CD4-positive, alpha-beta T cell treated with Interleukin-12 subunit alpha and Interleukin-12 subunit beta, for 1 hour (primary cell): ENCODE data around the gene TCF7.
"Not testable (repeated sequence)": the region's sequence is repeated elsewhere in the genome, so short reads cannot be mapped to it uniquely, and the experiment has no call there.

ENCODE experiments used
- DNase-seq: peaks from one replicate; pipeline ENCODE4 v3.0.0-alpha.2; 2020

TCF7 gene

DNA sequence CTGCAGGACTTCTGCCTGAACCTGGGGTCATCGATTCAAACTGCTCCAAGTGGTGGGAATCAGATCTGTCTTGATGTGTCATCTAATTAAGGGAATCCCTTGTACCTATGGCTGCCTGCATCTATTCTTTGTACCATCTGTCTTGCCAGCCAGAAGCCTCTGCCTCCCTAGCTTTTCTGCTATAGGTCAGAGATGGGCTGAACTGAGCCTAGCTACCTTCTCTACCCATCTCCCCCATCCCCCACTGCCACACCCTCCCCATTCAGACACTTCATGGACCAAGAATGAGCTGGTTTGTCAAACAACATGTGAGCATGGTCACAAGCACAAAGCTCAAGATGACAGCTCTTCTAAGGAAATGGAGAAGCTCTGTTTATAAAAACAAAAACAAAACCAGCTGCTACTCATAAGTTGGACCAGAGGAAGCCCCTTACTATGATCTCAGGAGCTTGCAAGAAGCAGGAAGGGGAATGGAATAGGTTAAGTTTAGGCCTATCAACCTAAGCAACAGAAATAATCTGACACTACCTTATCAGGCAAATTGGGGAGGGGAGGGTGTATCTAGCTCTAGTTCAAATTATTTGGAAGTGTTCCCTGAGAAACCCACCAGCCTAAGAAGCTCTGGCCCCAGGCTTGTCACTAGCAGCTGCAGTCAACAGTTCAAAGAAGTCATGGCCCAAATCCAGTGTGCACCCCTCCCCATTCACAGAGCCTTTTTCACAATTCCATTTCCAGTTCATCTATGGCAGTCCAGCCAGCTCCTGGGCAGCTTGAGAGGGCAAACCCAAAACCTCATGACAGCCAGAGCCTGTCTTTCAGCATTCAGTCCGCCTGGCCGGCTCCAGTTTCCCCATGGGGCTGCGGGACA is 32.4 kb downstream of the TCF7 start:
- no peak for DNase-seq

DNA sequence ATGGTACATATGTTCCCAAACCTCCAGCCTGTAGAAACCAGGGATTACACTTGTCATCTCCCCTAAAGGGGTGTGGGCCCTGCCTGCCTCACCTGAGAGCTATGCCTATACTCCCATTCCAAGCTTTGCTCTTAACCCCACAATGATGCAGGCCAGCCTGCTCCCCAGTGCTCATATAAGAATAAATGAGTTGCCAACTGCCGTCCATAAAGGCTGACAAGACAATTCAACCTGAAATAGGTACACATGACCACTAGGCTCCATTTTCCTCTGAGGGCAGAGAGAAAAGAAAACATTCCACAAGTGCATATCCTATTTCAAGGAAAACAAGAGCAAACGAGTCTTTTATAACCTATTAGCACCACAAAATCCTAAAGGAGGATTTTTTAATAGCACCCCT is 33.8 kb downstream of the TCF7 start:
- DNase-seq, result no peak

DNA sequence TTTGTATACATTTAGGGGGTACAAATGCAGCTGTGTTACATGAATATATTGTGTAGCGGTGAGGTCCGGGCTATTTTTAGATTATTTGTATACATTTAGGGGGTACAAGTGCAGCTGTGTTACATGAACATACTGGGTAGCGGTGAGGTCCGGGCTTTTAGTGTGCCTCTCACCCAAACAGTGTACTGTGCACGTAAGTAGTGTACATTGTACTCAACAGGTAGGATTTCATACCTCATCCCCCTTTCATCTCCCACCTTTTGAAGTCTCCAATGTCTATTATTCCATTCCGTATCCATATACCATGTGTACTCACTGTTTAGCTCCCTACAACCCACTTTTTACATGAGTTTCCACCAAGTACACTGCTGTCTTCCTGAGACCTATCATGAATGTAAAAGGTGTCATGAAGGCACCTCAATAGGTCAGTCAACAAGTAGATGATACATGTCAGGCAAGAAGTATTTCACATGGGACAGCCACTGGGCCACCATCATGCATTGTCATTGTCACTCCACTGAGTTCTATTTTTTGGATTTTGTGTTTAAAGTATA is 34.6 kb downstream of the TCF7 start:
- DNase-seq, result no peak

DNA sequence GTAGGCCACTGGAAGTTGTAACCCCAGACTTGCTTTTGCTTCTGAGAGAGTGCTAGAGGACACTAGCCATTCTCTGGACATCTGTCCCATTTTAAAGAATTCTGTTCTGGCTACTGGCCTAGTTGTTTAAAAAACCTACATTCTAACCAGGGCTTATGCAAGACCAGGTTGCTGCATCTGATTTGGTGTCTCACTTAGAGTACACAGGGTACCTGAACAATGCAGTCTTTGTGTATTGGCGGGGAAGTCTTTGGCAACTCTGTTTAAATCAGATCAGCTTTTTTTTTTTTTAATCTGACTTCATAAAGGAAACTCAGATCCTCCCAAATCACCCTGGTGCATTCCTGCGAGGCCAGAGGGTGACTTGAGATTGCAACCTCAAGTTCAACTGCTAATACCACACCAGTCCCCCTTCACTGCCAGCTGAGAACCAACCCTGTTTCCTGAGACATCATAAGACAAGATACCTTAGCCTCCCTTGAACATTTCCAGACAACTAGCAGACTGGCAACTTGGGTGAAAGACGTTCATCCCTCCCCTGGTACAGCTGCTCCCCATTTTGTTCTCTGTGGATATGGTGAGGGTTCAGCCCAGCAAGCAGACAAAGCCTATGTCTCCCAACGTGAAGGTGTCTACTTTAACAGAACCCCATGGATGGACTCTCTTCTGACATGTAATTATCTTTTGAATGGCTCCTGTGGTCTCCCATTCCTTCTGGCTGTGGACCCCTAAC is 35.3 kb downstream of the TCF7 start:
- DNase-seq, result no peak

DNA sequence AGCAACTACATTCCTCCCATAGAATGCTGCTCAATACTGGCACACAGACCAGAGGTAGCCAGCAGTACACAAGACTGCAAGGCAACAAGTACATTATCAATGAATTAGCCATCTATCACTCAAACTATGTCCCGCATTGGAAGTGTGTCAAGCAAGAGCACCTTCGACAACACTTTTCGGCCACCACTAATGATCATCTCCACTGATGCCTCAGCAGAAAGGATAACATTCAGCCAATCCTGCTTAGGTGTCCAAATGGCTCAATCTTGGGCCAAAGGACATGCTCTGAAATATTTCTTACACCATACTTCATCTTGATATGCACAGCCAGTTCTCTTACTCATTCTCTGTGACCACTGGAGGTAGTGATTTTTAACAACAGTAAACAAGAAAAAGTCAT is 37.2 kb downstream of the TCF7 start:
- no peak for DNase-seq

DNA sequence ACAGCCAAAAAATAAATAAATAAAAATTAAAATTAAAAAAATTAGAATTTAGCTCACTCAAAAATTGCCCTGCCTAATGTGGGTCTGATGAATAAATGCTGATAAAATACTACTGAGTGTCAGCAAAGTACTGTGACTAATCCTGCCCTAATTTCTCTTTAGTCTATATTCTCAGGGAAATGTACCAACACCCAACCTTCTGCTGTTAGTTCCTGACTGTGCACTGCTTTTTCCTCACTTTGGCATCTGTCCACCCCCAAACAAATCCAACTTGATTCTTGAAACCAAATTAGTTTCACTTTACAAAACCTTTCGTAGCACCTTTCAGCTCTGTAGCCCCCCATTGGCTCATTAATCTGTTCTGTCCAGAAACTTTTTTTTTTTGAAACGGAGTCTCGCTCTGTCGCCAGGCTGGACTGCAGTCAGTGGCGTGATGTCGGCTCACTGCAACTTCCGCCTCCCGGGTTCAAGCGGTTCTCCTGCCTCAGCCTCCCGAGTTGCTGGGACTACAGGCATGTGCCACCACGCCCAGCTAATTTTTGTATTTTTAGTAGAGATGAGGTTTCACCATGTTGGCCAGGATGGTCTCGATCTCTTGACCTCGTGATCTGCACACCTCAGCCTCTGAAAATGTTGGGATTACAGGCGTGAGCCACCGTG is 37.8 kb downstream of the TCF7 start:
- not testable (repeated sequence) for DNase-seq

DNA sequence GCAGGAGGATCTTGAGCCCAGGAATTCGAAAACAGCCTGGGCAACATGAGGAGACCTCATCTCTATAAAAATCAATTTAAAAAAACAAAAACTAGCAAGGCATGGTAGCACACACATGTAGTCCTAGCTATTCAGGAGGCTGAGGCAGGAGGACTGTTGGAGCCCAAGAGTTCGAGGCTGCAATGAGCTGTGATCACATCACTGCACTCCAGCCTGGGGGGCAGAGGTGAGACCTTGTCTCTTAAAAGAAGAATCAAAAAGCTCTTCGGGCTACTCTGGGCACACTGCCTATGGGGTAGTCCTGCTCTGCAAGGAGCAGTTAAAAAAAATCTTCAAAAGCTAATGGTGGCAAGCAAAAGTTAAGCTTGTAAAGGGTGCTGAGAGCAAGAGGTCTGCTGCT is 38.8 kb downstream of the TCF7 start:
- DNase-seq, result no peak

DNA sequence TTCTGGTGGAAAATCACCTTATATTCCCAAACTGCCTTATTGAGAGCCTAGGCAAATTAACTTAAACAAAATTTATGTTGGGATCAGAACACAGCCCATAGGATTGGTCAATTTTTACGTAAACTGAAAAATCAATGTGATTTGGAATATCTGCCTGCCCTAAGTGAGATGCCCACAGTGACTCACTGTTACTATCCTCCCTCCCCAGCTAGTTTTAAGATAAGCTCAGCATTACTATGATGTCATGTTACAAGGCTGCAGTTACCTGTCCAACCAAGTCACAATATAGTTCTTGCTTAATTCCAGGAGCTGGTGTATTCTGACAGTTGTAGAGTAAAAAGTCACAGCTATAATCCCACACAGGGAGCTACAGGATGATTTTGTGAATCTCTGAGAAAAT is 39.2 kb downstream of the TCF7 start:
- no peak for DNase-seq

DNA sequence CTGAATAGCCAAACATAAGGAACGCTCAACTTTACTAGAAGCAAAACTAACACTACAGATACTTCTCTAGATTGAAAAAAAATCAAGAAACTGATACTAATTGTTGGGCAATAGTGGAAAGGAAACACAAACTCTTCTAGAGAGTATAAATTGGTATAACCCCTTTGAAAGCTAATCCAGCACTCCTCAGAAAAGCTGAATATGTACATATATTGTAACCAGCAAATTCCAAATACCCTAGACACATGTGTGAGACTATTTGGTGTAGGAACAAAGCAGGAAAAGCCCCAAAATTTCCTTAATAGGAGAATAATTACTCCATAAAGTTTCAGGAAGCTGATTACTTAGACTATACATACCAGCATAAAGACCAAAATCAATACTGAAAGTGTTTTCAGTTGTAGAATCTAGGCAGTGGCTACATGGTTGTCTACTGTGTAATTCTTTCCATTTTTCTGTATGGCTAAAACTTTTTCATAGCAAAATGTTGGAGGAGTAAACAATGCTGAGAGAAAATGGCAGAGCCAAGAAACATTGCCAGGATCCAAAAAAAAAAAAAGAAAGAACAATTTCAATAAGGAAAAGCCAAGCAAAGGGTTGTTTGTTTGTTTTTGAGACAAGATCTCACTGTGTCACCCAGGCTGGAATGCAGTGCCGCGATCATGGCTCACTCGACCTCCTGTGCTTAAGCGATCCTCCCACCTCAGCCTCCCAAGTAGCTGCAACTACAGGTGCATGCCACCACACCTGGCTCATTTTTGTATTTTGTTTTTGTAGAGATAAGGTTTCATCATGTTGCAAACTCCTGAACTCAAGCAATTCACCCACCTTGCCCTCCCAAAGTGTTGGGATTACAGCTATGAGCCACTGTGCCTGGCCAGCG is 47.3 kb downstream of the TCF7 start:
- DNase-seq, result no peak

DNA sequence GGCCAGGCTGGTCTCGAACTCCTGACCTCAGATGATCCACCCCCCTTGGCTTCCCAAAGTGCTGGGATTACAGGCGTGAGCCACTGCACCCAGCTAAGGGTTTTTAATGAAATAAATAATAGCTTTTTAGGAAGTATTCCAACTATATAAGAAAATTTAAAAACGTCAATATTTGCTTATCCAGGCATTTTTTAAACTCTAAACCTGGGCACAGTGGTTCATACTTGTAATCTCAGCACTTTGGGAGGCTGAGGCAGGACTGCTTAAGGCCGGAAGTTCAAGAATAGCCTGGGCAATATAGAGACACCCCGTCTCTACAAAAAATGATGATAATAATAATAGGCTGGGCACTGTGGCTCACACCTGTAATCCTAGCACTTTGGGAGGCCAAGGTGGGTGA is 48.1 kb downstream of the TCF7 start:
- DNase-seq, result no peak

DNA sequence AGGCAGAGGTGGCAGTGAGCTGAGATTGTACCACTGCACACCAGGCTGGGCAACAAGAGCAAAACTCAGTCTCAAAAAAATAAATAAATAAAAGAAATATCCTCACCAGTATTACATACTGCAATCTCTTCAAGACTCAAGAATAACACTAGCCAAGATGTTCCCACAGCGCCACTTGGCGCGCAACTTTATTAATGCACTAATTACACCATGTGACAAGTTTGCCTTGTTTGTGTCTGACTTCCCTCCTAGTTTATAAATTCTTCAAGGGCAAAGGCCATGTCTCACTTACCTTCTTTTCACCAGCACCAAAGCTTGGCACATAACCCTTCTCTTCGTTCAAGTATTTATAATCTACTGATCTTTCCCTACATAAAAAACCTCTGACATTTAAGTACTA is 57.5 kb downstream of the TCF7 start:
- no peak for DNase-seq

DNA sequence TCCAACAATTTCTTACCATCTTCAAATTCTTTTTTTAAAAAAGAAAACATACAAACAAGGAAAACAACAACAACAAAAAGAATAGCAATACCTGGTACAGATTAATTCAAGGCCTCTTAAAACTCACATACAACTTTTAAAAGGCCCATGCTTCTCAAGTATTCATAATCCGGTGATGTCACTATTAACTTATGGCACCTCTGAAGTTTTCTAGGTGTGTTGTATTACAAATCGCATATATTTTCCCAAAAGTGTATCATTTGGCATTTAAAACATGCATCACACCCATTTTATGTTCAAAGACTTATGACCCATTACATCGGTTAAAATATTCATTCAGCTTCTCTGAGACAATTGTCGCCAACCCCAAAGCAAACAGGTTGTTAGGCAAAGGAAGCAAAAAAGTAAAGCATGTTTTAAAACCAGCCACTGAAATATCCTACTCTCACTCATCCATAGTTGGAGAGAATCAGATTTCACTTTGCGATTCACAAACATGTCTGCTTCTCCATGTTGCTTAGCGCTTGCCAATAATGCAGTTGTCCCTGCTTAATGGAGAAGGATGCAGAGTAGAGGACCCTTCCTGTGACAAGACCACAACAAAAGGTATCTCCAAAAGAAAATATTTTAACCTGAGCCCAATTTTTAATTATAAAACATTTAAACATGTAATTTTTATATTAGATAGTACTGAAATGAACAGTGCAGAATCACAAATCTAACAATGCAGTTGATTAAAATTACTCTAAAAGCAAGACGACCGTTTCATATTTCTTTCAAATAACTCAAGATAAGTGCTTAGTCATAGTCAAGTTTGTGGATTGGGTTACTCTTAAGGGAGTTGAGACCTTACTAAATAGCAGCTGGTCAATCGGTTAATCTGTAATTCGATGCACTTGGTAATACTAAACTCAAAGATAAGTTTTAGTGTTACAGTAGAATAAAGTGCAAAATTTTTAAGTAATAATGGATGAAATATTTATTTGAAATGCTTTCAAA is 60.7 kb downstream of the TCF7 start:
- no peak for DNase-seq

DNA sequence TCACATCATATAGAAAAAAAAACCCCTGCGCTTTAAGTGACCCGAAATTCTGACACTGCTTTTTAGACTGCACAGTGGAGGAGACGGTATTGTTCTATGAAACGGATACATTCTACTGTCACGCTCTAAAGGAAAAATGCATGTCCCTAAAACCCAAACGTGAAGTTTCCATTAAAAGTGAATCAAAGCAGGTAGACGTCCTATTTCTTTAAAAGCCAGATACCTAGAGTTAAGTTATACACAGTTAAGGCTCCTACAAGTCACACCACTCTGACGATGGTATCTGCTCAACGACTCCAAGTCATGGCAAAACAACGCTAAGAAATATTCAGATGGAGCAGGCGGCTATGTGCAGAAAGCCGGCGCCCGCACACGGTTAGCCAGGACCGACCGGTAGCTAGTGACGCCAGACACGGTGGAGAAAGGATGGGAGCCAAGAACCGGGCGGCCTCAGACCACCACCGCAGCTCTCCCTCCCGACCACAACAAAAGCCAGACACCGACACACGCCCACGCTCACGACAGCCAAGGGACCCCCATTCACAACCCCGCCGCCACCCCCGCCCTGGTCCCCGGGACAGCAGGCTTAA is 61.5 kb downstream of the TCF7 start:
- DNase-seq, result no peak

DNA sequence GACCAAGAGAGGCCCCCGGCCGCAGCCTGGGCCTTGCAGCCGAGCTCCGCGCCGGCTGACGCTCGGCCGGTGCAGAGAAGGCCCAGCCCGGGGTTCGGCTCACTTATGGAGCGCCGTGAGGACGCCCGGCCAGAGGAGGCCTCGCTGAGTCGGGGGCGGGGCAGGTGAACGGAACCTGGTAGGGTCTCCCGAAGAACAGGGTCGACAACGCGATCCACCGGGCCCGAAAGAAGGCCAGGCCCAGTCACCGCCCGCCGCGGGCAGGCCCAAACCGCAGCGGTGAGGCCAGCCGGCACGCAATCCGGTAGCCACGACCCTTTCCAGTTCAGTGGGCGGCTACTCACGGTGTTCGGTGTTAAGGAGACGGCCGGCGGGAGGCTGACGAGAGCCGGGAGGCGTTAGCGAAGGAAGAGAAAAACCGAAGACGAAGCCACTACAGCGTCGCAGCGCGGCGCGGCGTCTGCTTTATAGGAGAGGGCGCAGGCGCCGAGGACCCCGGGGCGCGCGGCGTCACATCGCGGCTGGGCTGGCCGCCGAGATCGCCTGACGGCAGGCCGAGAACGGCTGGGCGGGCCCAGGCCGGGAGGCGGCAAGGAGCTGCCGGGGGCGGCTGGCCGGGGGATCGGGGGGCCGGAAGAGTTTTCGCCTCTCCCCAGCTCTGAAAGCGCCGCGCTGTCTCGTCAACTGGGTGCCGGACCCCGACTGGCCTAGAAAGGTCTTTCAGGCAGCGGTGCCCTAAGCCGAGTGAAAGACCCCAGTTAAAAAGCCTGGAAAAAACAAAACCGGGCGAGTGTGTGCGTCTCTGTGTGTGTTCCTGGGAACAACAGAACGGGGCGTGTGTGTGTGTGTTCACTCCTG is 62.3 kb downstream of the TCF7 start, which contains the start of gene SKP1:
Gene SKP1 (minus strand): TSS at position 440 of the 858 bp plus-strand sequence. CDS start 2,928 bp downstream, outside the sequence.
- DNase-seq, result peak; percentile 90

DNA sequence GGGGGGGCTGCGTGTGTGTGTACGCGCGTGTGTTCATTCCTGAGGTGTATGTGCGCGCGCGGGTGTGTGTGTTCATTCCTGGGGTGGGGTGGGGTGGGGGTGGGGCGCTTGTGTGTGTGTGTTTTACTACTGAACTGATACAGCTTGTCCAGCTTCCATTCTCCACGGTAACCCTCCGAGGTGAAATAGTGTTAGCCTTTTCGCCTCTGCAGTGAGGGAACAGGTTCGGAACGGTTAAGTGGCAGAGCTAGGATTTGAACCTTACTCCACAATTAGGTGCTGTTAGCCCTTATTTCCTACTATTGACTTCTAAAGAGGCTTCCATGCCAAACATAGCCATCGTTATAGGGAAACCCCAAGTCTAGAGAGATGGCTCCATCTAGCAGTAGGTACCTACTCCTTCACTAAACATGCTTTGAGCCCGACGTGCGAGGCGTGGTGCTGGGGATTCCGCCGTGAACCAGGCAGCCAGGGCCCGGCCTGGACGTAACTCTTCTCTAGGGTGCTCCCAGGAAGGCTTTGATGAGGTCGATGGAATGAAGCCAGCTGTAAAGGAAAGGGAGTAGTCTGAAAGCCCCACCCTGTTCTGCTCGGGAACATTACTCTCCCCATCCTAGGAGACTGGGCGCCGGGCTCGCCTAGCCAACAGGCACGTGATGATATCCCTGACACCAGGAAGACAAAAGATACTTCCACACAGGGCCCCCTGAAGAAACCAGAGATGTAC is 63.1 kb downstream of the TCF7 start:
- DNase-seq, result no peak

DNA sequence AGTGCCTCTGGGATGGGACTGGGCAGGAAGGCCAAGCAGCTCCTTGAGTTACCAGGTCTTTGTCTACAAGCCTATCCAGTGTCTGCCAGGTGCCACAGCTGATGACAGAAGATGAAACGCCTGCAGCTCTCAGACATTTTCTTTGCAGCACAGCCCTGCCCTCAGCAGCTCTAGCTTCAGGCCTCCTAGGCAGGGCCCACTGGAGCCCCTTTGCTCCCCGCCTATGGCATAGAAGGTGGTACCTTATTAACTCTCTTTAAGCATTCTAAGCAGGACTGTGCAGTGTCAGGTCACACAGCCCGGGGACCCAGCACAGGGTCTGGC is 63.6 kb downstream of the TCF7 start:
- DNase-seq, result no peak

DNA sequence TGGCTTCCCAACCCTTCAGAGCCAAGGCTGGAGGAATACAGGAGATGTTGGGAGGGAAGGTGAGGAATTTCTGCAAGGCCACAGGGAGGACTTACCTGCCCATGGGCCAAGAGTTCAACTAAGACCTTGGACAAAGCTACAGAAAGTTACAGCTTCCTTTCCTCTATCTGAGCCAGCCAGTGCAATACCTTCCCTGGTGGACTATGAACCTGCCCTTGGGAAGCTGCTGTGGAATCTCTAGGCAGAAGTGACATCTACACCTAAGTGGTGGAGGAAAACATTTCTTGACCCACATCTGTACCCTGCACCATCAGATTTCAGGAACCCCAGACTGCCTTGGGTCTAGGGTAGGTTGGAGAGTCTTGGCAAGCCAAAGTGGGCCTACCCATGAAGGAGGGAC is 69.0 kb downstream of the TCF7 start:
- no peak for DNase-seq

DNA sequence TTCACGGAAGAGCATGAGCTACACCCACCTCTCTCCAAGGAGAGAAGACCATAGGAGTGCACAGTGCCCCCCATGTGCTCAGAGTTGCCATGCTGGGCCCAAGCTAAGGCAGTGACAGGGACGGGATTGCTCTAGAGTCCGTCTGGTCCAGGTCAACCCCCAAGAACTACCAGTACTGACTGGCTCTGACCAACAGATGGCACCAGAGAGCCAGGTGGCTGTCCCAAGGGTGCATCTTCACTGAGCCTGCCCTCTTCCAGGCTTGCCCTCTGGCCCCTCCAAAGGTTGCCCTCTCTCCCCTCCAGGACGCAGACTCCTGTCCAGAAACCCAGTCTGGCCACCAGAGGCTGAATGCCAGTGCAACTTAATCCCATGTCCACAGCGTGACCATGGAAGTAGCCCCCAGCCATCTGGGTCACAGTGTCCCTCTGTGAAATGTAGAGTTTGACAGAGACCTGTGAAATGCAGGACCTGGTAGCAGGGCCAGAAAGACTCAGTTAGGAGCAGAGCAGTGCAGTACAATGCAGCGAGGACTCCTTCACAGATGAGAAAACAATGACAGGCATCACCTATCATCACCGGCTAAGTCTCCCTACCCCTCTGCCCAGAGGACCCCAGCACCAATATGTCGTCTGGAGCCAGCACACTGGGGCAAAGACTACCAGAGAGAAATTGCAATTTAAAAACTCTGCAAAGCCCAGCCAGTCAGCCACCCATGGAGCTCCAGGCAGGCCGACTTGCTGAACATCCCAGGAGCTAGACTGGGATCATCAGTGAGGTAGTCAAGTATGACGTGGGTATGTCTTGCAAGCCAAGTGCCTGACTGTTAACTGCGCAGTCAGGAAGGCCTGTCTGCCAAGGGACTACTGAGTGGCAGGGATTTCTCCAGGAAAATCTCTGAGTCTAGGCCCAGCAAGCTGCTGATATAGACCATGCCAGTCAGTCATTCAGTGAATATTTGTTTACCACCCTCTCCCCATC is 70.0 kb downstream of the TCF7 start:
- DNase-seq, result peak; percentile 82
